Measurements from ENCODE around the gene CDK13.
"Not testable (repeated sequence)": the region's sequence is repeated elsewhere in the genome, so short reads cannot be mapped to it uniquely, and the experiment has no call there.

GRCh38 chr7:40148247-40148580 is 198.2 kb downstream of the CDK13 start:
- TF ChIP-seq PATZ1 (CRISPR knock-in tag; IDR thresholded peaks at IDR 0.05; ENCODE audit: borderline replicate concordance); ARNTL (CRISPR knock-in tag; IDR thresholded peaks at IDR 0.05; ENCODE audit: borderline replicate concordance, low read depth); CSDC2 (CRISPR knock-in tag; IDR thresholded peaks at IDR 0.05); ZC3H10 (CRISPR knock-in tag; IDR thresholded peaks at IDR 0.05); CSRNP3 (CRISPR knock-in tag; IDR thresholded peaks at IDR 0.05); PPARA (CRISPR knock-in tag; IDR thresholded peaks at IDR 0.05; ENCODE audit: borderline replicate concordance); GLIS3 (CRISPR knock-in tag; IDR thresholded peaks at IDR 0.05): not testable (repeated sequence)
- TF ChIP-seq, protein P1, sequence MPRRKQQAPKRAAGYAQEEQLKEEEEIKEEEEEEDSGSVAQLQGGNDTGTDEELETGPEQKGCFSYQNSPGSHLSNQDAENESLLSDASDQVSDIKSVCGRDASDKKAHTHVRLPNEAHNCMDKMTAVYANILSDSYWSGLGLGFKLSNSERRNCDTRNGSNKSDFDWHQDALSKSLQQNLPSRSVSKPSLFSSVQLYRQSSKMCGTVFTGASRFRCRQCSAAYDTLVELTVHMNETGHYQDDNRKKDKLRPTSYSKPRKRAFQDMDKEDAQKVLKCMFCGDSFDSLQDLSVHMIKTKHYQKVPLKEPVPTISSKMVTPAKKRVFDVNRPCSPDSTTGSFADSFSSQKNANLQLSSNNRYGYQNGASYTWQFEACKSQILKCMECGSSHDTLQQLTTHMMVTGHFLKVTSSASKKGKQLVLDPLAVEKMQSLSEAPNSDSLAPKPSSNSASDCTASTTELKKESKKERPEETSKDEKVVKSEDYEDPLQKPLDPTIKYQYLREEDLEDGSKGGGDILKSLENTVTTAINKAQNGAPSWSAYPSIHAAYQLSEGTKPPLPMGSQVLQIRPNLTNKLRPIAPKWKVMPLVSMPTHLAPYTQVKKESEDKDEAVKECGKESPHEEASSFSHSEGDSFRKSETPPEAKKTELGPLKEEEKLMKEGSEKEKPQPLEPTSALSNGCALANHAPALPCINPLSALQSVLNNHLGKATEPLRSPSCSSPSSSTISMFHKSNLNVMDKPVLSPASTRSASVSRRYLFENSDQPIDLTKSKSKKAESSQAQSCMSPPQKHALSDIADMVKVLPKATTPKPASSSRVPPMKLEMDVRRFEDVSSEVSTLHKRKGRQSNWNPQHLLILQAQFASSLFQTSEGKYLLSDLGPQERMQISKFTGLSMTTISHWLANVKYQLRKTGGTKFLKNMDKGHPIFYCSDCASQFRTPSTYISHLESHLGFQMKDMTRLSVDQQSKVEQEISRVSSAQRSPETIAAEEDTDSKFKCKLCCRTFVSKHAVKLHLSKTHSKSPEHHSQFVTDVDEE (CRISPR knock-in tag; IDR thresholded peaks at IDR 0.05) = not testable (repeated sequence)
